NCI-H1092 (cell line): Measurements from ENCODE around the gene CDS1.
"Not testable (repeated sequence)": the region's sequence is repeated elsewhere in the genome, so short reads cannot be mapped to it uniquely, and the experiment has no call there.

Experiments used
- DNase-seq: peaks from one replicate; lab custom pipeline; 2025; lab: John Stamatoyannopoulos, UW

Gene CDS1

GRCh38 chr4:84673475-84674240 lies 90.7 kb downstream of the CDS1 start:
- no peak for DNase-seq

DNA sequence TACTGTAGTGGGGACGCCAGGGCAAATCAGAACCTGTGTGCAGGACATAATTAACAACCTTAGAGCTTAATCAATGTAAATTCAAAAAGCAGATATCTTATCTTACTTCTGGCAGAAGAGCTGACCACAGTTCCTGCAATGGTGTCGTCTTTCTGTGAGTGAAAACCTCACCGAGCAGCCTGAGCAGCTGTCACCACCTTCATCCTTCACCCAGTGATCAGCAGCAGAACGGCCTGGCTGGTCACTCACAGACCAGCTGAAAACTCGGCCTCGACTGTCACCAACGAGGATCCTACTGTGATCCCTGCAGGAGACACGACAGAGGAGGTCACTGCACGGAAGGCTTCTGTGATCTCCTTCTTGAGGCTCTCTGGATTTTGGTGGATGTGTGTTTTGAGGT lies 94.2 kb downstream of the CDS1 start:
- no peak for DNase-seq

DNA sequence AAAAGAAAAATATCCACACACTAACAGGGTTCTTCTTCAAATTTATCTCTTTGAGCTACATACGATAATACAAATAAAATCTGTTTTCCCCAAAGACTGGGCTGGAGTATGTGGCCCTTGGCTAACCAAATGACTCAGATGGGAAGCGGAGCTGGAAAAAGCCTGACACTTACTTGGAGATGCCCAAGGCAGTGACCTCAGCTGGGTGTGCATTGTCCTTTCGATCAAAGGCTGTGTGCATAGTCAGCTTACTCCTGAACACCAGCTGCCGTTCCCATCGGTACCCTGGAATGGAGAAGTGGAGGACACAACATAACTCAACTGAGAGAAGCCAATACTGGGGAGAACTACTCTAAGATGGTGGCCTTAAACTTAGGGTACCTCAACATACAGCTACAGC lies 95.1 kb downstream of the CDS1 start:
- no peak for DNase-seq

GRCh38 chr4:84678976-84679744 lies 96.2 kb downstream of the CDS1 start:
- DNase-seq, result no peak

DNA sequence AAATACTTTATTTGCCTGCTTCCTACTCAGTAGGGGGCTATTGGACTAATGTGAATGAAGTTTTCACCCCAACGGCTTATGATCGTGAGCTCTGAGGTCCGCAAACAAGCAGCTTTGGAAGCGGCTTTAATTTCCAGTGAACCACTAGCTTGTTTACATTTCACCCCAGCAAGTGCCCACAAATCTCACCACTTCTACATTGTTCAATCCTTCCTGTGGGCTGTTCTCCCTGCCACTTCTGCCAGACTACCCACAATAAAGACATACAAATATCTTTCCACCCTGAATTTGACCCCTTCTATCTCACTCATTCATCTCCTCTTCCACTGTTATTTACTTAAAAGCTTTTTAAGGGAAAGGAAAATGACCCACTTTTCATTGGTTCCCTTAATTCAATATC lies 98.0 kb downstream of the CDS1 start:
- DNase-seq, result peak; percentile 10

DNA sequence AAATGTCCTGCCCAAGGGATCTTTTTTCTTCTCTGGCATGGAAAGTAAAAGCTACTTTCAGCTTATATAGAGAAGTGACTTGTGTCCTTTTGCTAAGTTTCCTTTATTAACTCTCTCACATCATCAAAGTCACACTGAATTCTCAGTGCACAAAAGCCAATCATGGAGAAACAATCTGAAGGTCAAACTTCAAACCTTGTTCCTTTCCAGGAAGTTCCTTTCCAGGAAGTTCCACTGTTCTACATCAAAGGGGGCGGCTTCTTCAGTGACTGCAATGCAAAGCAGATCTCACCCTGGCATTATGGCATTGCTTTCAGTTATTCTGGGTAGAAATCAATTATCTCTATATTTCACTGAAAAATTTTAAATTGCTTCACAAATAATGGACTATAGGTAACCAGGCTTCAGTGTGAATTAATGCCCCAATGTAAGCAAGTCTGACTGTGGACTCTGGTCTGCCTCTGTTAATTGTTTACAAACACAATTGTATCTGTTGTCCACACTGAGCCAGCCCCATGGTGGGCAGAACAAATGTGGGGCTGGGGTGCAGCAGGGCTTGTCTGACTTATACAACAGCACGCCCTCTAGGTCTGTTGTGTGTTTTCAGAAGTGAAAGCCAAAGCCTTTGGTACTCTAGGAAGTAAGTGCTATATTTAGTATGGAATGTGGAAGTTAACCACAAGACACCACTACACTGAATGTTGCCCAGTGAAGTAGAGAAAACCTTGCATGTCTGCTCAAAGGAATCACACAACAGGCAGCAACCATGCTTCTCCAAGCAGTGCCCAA lies 98.8 kb downstream of the CDS1 start:
- DNase-seq, result no peak

DNA sequence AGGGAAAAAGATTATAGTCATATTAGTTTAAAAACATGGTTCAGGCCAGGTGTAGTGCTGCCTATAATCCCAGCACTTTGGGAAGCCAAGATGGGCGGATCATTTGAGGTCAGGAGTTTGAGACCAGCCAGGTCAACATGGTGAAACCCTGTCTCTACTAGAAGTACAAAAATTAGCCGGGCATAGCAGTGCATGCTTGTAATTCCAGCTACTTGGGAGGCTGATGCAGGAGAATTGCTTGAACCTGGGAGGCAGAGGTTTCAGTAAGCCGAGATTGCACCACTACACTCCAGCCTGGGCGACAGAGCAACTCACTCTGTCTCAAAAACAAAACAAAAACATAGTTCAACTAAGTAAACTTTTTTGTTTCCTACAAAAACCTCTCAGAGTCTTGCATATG lies 99.7 kb downstream of the CDS1 start:
- DNase-seq, result not testable (repeated sequence)

DNA sequence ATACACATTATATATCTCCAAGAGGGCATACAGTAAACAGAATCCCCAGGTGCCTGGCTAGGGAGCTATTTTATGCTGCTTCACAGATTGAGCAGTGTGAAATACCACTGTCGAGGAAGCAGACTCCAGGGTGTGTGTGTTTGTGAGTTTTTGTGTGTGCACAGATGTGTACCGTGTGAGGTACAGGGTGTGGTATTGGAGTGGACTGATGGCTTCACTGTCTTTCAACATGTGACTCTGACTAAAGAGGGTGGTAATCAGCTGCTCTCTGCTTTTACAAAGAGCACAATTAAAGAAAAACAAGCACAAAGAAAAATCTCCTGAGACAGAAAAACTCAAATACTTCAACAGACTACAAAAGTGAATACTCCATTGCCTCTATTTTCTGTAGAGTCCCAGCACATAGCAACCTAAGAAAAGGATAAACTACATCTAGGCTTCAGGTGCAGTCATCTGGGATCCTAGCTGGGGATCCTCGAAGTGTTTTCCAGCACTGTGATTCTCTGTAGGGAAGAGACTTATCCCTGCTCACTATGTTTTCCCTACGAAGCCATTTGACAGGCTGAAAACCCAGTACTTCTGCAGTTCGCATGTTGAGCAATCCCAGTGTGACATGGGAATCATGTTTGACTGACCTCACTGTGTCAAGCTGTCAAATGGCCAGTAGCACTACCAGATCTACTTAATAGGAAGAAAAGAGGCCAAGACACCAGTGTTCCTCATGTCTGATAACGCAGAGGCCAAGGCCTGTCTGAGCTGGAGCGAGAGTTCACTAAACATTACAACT lies 100.3 kb downstream of the CDS1 start:
- DNase-seq, result no peak

DNA sequence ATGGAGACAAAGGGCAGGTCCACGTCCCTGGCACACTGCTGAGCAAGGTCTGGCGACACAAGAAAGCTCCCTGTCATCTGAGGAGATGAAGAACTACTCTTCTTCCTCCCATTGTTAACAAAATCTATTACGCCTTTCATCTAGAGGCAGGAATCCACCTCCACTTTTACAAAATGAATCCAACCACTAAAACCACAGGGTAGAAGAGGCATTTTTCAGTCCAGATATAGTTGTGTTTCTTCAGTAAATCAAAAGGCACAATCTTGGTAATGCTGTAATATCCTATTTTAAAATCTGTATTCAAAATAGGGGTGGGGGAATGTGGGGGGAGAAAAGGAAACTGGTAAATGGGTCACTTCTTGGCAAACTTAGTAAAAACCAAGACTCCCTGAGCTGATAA lies 101.4 kb downstream of the CDS1 start:
- DNase-seq, result no peak

- no peak for DNase-seq
Observed at GRCh38 chr4:84685105-84685504, 102.2 kb downstream of the CDS1 start.

DNA sequence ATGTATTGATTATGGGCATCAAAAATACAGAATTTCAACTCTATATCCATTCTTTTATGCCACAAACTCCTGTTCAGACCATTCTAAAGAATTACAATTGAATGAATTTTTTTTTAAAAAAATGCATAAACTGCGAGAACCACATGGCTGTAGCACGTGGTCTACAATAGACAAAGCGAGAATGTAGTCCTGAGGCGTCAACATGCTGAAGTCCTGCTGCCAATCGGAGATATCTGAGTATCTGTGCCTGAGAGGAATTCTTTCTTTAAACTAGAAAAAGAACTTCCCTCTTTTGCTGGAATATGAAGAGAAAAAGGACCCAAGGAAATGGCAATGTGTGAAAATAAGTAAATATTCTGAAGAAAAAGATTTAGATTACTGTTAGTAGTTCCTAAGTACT lies 105.7 kb downstream of the CDS1 start:
- no peak for DNase-seq

GRCh38 chr4:84689197-84689596 lies 106.3 kb downstream of the CDS1 start:
- DNase-seq, result no peak

DNA sequence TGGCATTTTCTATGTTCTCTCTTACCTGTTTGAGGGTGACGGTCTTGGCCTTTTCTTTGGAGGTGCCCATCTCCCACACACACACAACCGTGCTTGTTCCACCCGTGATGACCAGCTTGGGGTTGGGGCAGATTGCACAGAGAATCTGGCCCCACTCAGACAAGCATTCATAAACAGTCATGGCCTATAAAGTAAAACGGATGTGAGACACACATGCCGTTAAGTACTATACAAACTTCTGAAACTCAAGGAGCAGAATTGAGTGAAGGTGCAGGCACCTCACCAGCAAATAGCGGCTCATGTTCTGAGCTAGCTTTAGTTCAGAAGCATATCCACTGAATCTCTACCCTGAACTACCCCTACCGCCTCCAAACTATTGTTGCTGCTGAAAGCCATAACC lies 107.6 kb downstream of the CDS1 start:
- no peak for DNase-seq

DNA sequence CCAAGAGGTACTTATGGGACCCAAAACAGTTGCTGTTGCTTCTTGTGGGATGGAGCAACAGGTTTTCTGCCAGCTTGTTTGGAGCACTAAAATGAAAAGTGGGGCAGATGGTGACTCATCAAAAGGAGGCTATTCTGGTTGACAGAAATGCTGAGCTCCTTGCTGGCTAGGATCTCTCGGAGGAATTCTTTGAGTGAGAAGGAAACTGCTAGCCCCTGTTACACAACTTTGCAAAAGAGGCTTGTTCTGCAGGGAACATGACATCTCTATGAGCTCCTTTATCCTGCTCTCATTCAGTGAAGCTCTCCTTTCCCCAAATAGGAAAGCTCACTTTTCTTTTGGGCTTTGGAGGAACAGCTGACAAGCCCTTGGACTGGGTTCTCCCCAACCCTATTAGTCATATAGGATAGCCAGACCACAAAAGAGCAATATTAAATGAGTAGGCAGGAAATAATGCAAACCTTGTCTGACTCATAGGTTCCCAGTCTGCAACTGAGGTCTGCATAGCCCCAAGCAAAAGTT lies 108.3 kb downstream of the CDS1 start:
- DNase-seq, result no peak

GRCh38 chr4:84691800-84692199 lies 108.9 kb downstream of the CDS1 start:
- DNase-seq, result no peak

GRCh38 chr4:84697159-84697558 lies 114.2 kb downstream of the CDS1 start:
- no peak for DNase-seq

DNA sequence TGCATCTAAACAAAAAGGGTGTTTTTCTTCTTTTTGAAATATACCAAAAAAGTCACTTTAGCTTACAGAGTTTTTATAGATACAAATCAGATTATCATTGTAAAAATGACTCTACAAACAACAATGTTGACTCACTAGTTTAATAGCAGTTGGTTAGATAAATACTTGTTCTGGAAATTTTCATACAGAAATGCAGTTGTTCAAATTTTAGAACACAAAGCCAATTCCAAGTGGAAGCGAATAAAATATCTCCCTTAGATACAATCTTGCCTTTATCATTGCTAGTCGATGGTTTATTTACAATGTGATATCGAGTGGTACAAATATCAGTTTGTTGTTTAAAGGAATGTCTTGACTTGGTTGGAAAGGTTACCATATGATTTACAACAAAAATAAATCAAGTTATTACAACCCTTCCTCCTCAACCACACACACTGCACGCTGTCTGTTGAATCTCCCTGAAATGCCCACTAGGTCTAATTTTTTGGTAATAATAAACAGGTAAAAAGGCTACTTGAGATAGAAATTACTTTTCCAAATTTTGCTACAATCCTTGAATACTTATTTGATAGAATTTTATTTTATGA lies 114.8 kb downstream of the CDS1 start:
- DNase-seq, result no peak

- no peak for DNase-seq
Observed at GRCh38 chr4:84699001-84699671, 116.2 kb downstream of the CDS1 start.
